Calu3 (cell line): ENCODE data around the gene RSPRY1. TPM values are rescaled to one million over a fixed set of nuclear protein-coding genes. Genes with fewer than 3 reads are reported as not detected.

ENCODE experiments used
- BruUV-seq: library from RNA; stranded (reverse); fragments of 400-500 nt; replicated peaks from 2 replicates; lab custom pipeline; 2021; lab: Mats Ljungman, UMichigan
- CTCF ChIA-PET: fragments of 300-600 bp; sonication (Branson Sonifier 250); formaldehyde crosslinking; loops from one replicate; lab custom pipeline; 2022; ENCODE audit warnings: antibody characterized with exemption; lab: Charles Lee
- DNase-seq: peaks from one replicate; pipeline ENCODE4 v3.0.0; 2022
- H3K27ac Mint-ChIP-seq: one replicate; pipeline ENCODE4 v1.8.0; 2022; ENCODE audit warnings: mixed read lengths; ENCODE audit not compliant: unreplicated experiment
- H3K27me3 Mint-ChIP-seq: one replicate; pipeline ENCODE4 v1.8.0; 2022; ENCODE audit warnings: mixed read lengths; ENCODE audit not compliant: unreplicated experiment
- H3K36me3 Mint-ChIP-seq: one replicate; pipeline ENCODE4 v1.8.0; 2022; ENCODE audit warnings: mild to moderate bottlenecking, moderate library complexity, mixed read lengths; ENCODE audit not compliant: insufficient read depth, unreplicated experiment
- H3K4me1 Mint-ChIP-seq: one replicate; pipeline ENCODE4 v1.8.0; 2022; ENCODE audit warnings: mild to moderate bottlenecking, low read depth, mixed read lengths; ENCODE audit not compliant: unreplicated experiment
- H3K4me3 Mint-ChIP-seq: one replicate; pipeline ENCODE4 v1.8.0; 2022; ENCODE audit warnings: mild to moderate bottlenecking, low read depth, moderate library complexity, mixed read lengths; ENCODE audit not compliant: unreplicated experiment
- H3K9me3 Mint-ChIP-seq: one replicate; pipeline ENCODE4 v1.8.0; 2022; ENCODE audit warnings: low read depth, mixed read lengths; ENCODE audit not compliant: unreplicated experiment
- CTCF ChIP-seq: fragments of 200-600 bp; IDR thresholded peaks from one replicate; pipeline ENCODE4 v1.8.0; 2022; ENCODE audit warnings: antibody characterized with exemption; ENCODE audit not compliant: unreplicated experiment
- intact Hi-C: fragments of 100-400 bp; cut with micrococcal nuclease; formaldehyde crosslinking; loops from one replicate; pipeline ENCODE4 v1.10.0; 2022; ENCODE audit not compliant: unreplicated experiment
- total RNA-seq: library from RNA; stranded (reverse); gene quantifications from 2 replicates; pipeline ENCODE4 v1.2.3, GENCODE V29; 2022

RSPRY1 gene
- total RNA-seq, 1 experiment from 2014 or later: 43.6 TPM

GRCh38 chr16:57225978-57226377, 39.8 kb downstream of the RSPRY1 start:
- intact Hi-C loops: no loop called here
- Mint-ChIP-seq H3K4me3 (no peak overlapping the region), H3K4me1 (no peaks in the 10 kb centered on the region), H3K36me3 (peaks cover 28% of the 10 kb centered on the region), H3K9me3 (no peaks in the 10 kb centered on the region), H3K27me3 (no peaks in the 10 kb centered on the region), H3K27ac (no peak overlapping the region)
- no peak for TF ChIP-seq CTCF
- no TSS peak for BruUV-seq
- CTCF ChIA-PET: no interaction called here
- DNase-seq: no peak

GRCh38 chr16:57226701-57227621, 40.8 kb downstream of the RSPRY1 start:
- Mint-ChIP-seq H3K4me3 (no peak overlapping the region), H3K4me1 (no peaks in the 10 kb centered on the region), H3K27ac (no peak overlapping the region), H3K36me3 (peaks cover 33% of the 10 kb centered on the region), H3K9me3 (no peaks in the 10 kb centered on the region), H3K27me3 (no peaks in the 10 kb centered on the region)
- CTCF ChIA-PET: no interaction called here
- BruUV-seq: no TSS peak
- no peak for TF ChIP-seq CTCF
- DNase-seq: no peak
- intact Hi-C loops: no loop called here

- Mint-ChIP-seq H3K4me1 (no peaks in the 10 kb centered on the region), H3K9me3 (no peaks in the 10 kb centered on the region), H3K4me3 (no peak overlapping the region), H3K27me3 (no peaks in the 10 kb centered on the region), H3K36me3 (peaks cover 43% of the 10 kb centered on the region), H3K27ac (no peak overlapping the region)
- CTCF ChIA-PET: interaction anchor here (0.6 kb wide), 1 partner anchor 122 kb away, joined by 7 read pairs; no protein-coding TSS in a partner anchor
- intact Hi-C loops: no loop called here
- no peak for DNase-seq
- TF ChIP-seq CTCF: no peak
- no TSS peak for BruUV-seq
Observed at GRCh38 chr16:57229079-57229478, 43.0 kb downstream of the RSPRY1 start.

GRCh38 chr16:57231821-57232350, 45.8 kb downstream of the RSPRY1 start:
- Mint-ChIP-seq H3K36me3 (peaks cover 56% of the 10 kb centered on the region), H3K4me1 (no peaks in the 10 kb centered on the region), H3K27me3 (no peaks in the 10 kb centered on the region), H3K4me3 (no peak overlapping the region), H3K27ac (no peak overlapping the region), H3K9me3 (no peaks in the 10 kb centered on the region)
- no peak for TF ChIP-seq CTCF
- CTCF ChIA-PET: interaction anchor here (0.5 kb wide), 1 partner anchor 268 kb away, joined by 3 read pairs; no protein-coding TSS in a partner anchor
- intact Hi-C loops: no loop called here
- no TSS peak for BruUV-seq
- DNase-seq: no peak
